Measurements from ENCODE around the gene KLHDC3. TPM values are rescaled to one million over a fixed set of nuclear protein-coding genes. Genes with fewer than 3 reads are reported as not detected.

Gene KLHDC3
- total RNA-seq, 1 donor from 2014 or later = 70.8 TPM

GRCh38 chr6:43016176-43016942 is 2.3 kb downstream of the KLHDC3 start:
- no peak overlapping the region for H3K4me3 ChIP-seq (ENCODE audit: low read depth, low read length)
- TF ChIP-seq CTCF (conservative IDR thresholded peaks at IDR 0.05; ENCODE audit: low read depth, low read length) = no peak
- no peak for DNase-seq (ENCODE audit: low read depth)

- no peak for DNase-seq (ENCODE audit: low read depth)
- no peak overlapping the region for H3K4me3 ChIP-seq (ENCODE audit: low read depth, low read length)
- TF ChIP-seq CTCF (conservative IDR thresholded peaks at IDR 0.05; ENCODE audit: low read depth, low read length) = no peak
Measured at GRCh38 chr6:43016943-43017334, 2.9 kb downstream of the KLHDC3 start.

GRCh38 chr6:43019152-43019551 is 5.1 kb downstream of the KLHDC3 start:
- TF ChIP-seq CTCF (conservative IDR thresholded peaks at IDR 0.05; ENCODE audit: low read depth, low read length) = no peak
- H3K4me3 ChIP-seq (ENCODE audit: low read depth, low read length) = no peak overlapping the region
- no peak for DNase-seq (ENCODE audit: low read depth)

GRCh38 chr6:43020052-43020705 is 6.1 kb downstream of the KLHDC3 start:
- no peak for DNase-seq (ENCODE audit: low read depth)
- no peak overlapping the region for H3K4me3 ChIP-seq (ENCODE audit: low read depth, low read length)

GRCh38 chr6:43020847-43021246 is 6.8 kb downstream of the KLHDC3 start:
- no peak for DNase-seq (ENCODE audit: low read depth)
- H3K4me3 ChIP-seq (ENCODE audit: low read depth, low read length) = peak overlapping the region; percentile 100
- TF ChIP-seq CTCF (conservative IDR thresholded peaks at IDR 0.05; ENCODE audit: low read depth, low read length) = no peak

More at GRCh38 chr6:43020052-43020705, 6.1 kb downstream of the KLHDC3 start:
- no peak for TF ChIP-seq CTCF (conservative IDR thresholded peaks at IDR 0.05; ENCODE audit: low read depth, low read length)

- DNase-seq (ENCODE audit: low read depth) = no peak
- TF ChIP-seq CTCF (conservative IDR thresholded peaks at IDR 0.05; ENCODE audit: low read depth, low read length) = no peak
- H3K4me3 ChIP-seq (ENCODE audit: low read depth, low read length) = peak within 1 kb of the TSS; percentile 100
Measured at GRCh38 chr6:43021270-43022047, 7.4 kb downstream of the KLHDC3 start, which contains the start of gene RRP36. Gene RRP36, plus strand, starts transcription at chr6:43021623. Its CDS starts 32 bp downstream, at chr6:43021655.
